GM18867 (cell line): Measurements from ENCODE around the gene CELSR1.

Source experiments
- ATAC-seq: cut with Tn5 transposase; IDR thresholded peaks from one replicate; pipeline ENCODE4 v1.9.1; 2021; ENCODE audit warnings: mild to moderate bottlenecking, moderate library complexity; ENCODE audit not compliant: unreplicated experiment

The CELSR1 gene

DNA sequence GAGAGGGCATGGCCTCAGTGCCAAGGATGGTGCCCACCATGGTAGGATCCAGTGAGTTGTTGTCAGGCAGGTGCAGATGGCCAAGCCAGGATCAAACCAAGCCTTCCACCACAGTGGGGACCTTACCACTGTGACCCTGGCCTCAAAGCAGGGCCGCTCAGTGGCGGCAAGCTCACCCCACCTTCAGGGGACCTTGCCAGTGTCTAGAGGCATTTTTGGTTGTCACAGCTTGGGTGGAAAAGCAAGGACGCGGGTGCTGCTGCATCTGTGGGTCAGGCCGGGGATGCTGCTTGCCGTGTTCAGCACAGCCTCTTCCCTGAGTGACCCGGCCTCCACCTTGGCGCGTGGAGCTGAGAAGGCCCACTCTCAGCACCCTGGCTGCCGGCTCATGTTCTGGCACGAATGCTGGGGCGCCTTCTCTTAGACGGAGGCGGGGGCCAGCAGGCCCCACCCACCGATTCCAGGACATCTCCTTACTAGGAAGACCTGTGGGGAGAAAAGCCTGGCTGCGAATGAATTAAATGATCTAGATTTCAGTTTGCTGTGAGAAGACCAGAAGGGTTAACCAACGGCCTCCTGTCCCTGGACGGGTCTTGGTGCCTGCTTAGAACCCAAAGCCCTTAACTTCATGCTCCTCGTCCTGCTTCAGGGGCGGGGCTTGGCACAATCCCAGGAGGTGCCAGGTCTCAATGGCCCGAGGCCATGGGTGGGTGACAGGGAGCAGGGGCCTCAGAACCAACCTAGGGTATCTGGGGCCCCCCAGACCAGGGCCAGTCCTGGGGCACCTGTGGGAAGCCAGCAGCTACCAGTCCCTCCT is 183.0 kb downstream of the CELSR1 start:
- no peak for ATAC-seq

GRCh38 chr22:46353483-46354105 is 183.8 kb downstream of the CELSR1 start:
- no peak for ATAC-seq

DNA sequence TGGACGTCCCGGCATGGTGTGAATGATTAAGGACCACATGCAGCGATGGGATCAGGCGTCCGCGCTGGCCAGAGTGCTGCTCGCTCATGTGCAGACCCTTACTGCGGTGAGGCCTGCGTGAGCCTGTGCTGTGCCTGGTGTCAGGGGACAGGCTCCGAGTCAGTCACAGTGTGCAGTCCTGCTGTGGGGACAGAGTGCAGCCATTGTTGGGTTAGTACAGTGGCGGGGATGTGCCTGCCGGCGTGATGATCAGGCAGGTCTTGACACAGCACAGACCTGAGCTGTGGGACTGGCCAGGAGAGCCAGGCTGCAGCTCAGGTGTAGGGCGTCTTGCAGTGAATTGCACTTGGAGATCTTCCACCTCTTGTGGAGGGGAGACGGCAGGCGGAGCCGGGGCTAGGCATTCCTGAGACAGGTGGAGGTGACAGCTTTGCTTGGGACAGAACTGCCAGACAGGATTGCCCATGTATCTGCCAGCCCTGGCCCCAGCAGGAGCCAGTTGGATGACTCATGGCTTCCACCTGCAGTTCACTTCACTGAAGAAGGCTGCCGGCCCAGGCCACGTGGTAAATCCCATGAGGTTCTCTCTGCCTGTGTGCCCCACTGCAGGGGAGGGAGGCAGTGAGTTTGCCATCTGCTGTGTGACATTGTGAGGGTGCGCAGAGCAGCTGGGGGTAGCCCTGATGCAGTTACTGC is 184.6 kb downstream of the CELSR1 start:
- ATAC-seq, result no peak

DNA sequence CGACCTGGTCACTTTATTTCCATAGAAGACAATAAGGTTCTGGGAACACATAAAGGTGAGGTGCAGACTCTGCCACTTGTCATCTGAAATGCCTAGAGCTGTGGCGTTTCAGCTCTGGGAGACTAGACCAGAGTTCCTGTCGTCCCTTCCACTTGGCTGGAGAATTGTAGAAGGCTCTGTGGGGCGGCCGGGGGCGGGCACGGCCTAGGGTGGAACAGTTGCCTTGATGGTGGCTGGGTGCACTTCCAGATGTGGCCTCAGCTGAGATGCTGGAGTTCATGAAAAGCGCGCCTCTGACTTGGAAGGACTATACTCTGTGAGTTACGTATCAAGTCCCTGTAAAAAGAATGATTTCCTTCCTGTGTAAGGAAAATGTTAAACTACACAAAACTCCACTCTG is 185.1 kb downstream of the CELSR1 start:
- ATAC-seq, result no peak

- no peak for ATAC-seq
These were observed 185.7 kb downstream of the CELSR1 start for GRCh38 chr22:46351767-46352166.

DNA sequence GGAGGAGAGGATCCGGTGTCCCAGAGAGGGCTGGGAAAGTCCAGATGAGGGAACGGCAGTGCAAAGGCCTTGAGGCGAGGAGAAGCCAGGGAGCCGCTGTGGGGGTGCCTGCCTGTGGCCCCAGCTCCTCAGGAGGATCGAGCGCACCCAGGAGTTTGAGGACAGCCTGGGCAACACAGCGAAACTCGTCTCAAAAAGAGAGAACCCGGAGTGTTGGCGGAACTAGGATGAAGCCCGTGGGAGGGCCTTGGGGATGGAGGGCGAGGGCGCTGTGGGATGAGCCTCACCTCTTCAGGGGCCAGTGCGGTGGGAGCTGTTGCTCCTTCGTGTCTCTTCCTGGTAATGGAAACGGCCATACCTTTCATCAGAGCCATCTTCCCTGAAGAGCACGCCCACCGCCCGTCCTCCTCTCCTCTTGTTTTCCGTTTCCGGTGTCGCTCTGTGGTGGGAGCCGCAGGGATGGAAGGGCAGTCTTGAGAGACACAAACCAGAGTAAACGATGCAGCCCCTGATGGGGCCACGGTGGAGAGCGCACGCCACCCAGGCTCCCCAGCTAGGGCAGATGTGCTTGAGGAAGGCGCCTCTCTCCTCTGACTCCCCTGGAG is 186.2 kb downstream of the CELSR1 start:
- ATAC-seq, result no peak

- ATAC-seq, result no peak
These were observed 186.8 kb downstream of the CELSR1 start for GRCh38 chr22:46350646-46351045.

DNA sequence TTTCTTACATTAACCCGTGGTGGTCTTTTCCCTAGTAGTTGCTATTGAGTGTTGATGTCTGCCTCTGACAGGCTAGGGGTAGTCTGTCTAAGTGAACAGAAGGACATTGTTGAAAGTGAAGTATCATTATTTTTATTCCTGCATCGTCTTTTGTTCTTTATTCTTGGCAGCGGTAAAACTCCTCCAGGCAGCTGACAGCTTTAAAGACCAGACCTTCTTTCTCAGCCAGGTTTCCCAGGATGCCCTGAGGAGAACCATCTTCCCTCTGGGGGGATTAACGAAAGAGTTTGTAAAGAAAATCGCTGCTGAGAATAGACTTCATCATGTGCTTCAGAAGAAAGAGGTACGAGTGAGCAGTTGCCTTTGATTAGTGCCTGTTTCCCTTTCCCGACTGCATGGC is 187.3 kb downstream of the CELSR1 start:
- ATAC-seq, result no peak

DNA sequence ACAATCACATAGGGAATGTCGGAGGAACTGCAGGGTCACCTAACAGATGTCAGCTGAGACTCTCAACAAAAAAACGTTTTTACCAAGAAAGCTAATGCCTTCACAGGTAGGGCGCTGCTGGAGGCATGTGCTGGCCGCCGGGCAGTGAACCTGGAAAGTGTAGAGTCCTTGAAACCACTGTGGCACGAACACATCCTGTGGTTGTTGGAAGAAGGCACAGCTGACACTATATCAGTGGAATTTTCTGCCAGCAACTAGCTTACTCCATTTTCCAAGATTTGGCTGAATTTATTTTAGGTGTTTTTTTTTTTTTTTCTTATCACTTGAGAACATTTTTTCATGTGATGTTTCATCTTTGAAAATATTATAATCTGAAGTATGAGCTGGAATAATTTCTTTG is 187.7 kb downstream of the CELSR1 start:
- ATAC-seq, result no peak

- no peak for ATAC-seq
These were observed 188.2 kb downstream of the CELSR1 start for GRCh38 chr22:46349238-46349637.

- ATAC-seq, result no peak
These were observed 189.2 kb downstream of the CELSR1 start for GRCh38 chr22:46348099-46348695.

GRCh38 chr22:46347646-46348045 is 189.8 kb downstream of the CELSR1 start:
- ATAC-seq, result no peak

DNA sequence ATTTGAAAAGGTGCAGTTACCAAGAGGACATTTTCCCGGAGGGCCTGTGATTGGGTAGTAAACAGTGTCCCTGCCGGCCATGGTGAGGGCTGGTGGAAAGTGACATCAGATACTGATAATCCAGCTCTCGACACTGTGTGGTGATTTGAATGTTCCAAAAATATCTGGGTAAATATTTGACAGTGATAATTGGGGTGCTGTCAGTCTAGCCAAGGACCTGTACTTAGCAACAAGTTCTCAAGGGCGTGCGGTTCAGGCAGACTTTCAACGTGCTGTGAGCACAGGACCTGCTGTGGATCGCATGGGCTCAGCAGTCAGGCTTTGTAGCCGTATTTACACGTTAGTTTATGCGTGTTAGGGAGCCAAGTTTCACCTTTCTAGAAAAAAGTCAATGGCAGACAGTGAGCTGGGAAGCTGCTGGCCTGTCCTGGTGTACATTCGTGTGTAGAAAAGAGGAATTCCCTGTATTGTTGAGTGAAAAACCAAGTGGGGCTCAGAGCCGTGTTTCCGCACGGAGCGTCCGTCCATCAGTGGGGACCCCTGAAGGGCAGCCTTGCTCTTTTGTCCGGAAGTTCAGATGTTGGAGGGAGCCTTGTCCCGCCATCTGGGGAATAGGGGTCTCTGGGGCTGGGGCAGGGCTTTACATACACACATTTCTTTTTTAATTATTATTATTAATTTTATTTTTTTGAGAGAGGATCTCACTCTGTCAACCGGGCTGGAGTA is 190.6 kb downstream of the CELSR1 start:
- no peak for ATAC-seq

DNA sequence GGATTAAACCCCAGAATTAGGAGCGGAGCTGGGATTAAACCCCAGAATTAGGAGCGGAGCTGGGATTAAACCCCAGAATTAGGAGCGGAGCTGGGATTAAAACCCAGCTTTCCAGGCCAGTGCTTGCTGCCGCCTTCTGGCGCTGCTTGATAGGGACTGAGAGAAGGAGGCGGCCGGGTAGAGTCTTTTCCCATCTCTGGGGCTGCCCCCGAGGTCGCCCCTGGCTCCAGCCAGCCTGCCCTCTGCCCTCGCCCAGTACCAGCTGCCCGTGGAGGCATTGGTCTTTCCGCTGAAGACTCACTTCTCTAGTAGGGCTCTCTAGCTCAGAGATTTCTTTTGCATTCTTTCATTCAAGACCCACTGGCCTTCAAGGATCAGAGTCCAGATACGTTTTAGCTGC is 196.7 kb downstream of the CELSR1 start:
- no peak for ATAC-seq

DNA sequence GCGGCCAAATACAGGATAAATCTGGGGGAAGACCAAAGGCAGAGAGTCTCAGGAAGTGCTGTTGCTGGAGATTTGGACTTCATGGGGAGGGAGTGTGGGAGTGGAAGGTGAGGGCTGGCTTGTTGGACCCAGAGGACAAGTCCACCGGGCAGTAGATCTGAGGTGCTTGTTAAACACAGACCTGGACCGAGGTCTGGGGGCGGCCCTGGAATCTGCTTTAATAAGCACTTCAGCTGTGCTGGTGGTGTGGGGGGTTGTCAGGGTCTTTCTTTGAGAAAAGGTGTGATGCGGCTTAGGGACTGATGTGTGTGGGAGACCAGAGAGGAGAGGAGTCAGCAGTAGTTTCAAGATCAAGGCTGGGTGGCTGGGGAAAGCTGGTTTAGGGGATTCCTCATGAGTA is 197.5 kb downstream of the CELSR1 start:
- no peak for ATAC-seq

DNA sequence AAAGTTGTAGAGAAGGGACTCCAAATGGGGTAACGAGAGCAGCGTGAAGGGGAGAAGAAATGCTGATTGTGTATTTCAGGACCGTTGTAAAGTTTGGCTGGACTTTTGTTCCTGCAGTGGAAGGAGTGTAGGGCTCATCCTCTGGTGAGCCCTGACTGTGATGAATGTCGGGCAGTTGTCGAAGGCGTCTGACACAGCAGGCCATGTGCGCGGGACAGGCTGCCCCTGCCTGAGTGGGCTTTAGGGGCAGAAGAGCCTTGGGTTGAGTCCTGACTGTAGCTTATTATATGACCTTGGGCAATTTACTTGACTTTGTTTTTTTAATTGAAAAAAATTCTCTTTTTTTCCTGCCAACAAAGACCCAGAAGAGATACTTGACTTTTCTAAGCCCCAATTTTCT is 198.8 kb downstream of the CELSR1 start:
- ATAC-seq, result no peak

DNA sequence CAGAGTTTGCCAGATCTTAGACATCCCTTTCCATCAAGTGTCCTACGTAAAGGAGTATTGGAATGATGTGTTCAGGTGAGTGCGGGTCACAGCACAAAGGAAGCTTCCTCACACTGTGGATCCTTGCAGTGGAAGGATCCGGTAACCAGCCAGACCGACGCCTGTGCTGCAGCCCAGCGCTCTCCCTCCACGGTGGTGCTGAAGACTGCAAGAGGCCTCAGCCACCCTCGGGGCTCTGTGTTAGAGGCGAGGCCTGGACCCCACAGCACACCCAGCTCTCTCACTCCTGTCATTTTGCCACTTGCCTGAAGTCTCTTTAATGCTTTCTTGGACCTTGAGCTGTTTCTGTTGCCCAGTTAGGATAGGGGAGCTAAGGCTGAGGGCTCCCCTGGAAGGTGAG is 199.6 kb downstream of the CELSR1 start:
- no peak for ATAC-seq

DNA sequence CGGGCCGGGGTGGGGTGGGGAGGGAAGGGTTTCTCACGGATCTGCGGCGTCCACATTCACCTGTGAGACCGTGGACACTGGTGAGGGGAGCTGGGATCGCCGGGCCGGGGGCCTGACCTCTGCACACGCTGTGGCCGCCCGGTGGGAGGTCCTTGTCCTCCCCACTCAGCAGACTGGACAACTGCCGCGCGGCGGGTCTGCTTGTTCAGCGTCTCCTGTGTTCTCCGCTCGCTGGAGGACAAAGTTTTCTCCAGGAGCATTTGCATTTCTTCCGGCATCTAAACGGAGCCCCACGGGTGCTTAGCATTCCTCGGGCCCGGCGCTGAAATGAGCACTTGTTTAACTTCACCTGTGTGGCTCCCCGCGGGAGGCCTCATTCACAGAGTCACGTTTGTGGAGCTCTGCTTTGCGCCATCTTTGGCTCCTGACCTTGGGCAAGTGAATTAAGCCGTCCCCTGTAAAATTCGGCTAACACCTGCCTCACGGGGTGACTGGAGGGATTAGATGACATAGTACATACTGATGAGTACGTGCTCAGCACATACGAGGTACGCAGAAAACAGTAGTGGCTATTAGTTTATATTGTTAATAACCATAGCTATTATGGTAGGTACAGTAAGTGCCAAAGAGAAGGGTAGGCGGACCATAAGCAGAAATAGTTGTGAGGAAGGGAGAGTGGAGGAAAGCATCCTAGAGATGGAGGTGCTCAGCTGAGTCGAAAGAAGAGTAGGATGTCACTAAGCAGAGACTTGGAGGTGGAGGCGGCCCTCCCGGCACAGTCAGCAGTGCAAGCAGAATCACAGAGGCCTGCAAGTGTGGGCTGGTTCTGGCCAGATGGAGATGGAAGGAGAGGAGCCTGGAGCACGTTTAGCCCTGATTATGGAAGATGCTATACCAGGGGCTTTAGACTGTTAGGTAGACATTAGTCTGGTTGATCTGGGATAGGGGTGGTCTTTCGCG is 201.0 kb downstream of the CELSR1 start:
- ATAC-seq, result peak; percentile 20
